HepG2 (cell line): ENCODE results near the gene RPS10. TPM values are rescaled to one million over a fixed set of nuclear protein-coding genes. Genes with fewer than 3 reads are reported as not detected.

ENCODE experiments used
- BRCA1 ChIP-seq: sonication (generic); formaldehyde crosslinking; IDR thresholded peaks from 2 replicates; pipeline ENCODE4 v1.4.0; 2020; ENCODE audit warnings: missing genetic modification reagents
- CREB1 ChIP-seq, 2 experiments: fragments of 450-650 bp in 1 of 2; IDR thresholded peaks; 2 replicates each; pipeline ENCODE4 v1.6.1; 2016 to 2017; ENCODE audit warnings: control low read depth in 1 of 2, mild to moderate bottlenecking in 1 of 2, missing compliant biosample characterization in 1 of 2, missing genetic modification characterization in 1 of 2
- DDIT3 ChIP-seq: sonication (generic); formaldehyde crosslinking; IDR thresholded peaks from 2 replicates; pipeline ENCODE4 v1.4.0; 2020; ENCODE audit warnings: mild to moderate bottlenecking, missing genetic modification reagents
- FOXM1 ChIP-seq: sonication (generic); formaldehyde crosslinking; IDR thresholded peaks from 2 replicates; pipeline ENCODE4 v1.5.0; 2020; ENCODE audit warnings: missing genetic modification reagents
- MIER2 ChIP-seq: IDR thresholded peaks from 2 replicates; pipeline ENCODE4 v1.6.1; 2016; ENCODE audit warnings: missing biosample characterization, missing genetic modification reagents
- MXD3 ChIP-seq: IDR thresholded peaks from 2 replicates; pipeline ENCODE4 v1.6.1; 2016; ENCODE audit warnings: mild to moderate bottlenecking, missing biosample characterization, missing genetic modification reagents
- NFIB ChIP-seq: sonication (generic); formaldehyde crosslinking; IDR thresholded peaks from 2 replicates; pipeline ENCODE4 v1.9.0; 2021; ENCODE audit warnings: missing genetic modification reagents, mild to moderate bottlenecking, borderline replicate concordance
- PHF5A ChIP-seq: IDR thresholded peaks from one replicate; pipeline ENCODE4 v1.6.1; 2018; ENCODE audit warnings: low read depth, missing genetic modification reagents; ENCODE audit not compliant: unreplicated experiment
- RBFOX2 ChIP-seq: fragments of 200-400 bp; formaldehyde crosslinking; IDR thresholded peaks from 2 replicates; pipeline ENCODE4 v1.6.1; 2017; ENCODE audit warnings: low read depth, mild to moderate bottlenecking, low read length
- RELA ChIP-seq: sonication (generic); formaldehyde crosslinking; IDR thresholded peaks from 2 replicates; pipeline ENCODE4 v1.4.0; 2020; ENCODE audit warnings: missing genetic modification reagents
- TERF1 ChIP-seq: sonication (generic); formaldehyde crosslinking; IDR thresholded peaks from 2 replicates; pipeline ENCODE4 v1.8.0; 2022; ENCODE audit warnings: mild to moderate bottlenecking, missing genetic modification reagents, moderate library complexity
- THAP8 ChIP-seq: sonication (generic); formaldehyde crosslinking; IDR thresholded peaks from 2 replicates; pipeline ENCODE4 v1.5.1; 2020; ENCODE audit warnings: missing genetic modification reagents, mild to moderate bottlenecking, borderline replicate concordance
- ZBTB39 ChIP-seq: sonication (generic); formaldehyde crosslinking; IDR thresholded peaks from 2 replicates; pipeline ENCODE4 v1.5.0; 2020; ENCODE audit warnings: missing genetic modification reagents
- ZFAT ChIP-seq: sonication (generic); formaldehyde crosslinking; conservative IDR thresholded peaks from 2 replicates; pipeline ENCODE4 v1.8.1; 2023; ENCODE audit warnings: missing genetic modification reagents, inconsistent platforms
- ZNF280B ChIP-seq: sonication (generic); formaldehyde crosslinking; IDR thresholded peaks from 2 replicates; pipeline ENCODE4 v1.5.0; 2020; ENCODE audit warnings: missing genetic modification reagents, mild to moderate bottlenecking, borderline replicate concordance
- ZNF501 ChIP-seq: sonication (generic); formaldehyde crosslinking; IDR thresholded peaks from 2 replicates; pipeline ENCODE4 v1.5.1; 2020; ENCODE audit warnings: mild to moderate bottlenecking, moderate library complexity, missing genetic modification reagents
- ZNF546 ChIP-seq: sonication (generic); formaldehyde crosslinking; conservative IDR thresholded peaks from 2 replicates; pipeline ENCODE4 v1.8.1; 2023; ENCODE audit warnings: mild to moderate bottlenecking, missing genetic modification reagents
- ZNF75D ChIP-seq: sonication (generic); formaldehyde crosslinking; IDR thresholded peaks from 2 replicates; pipeline ENCODE4 v1.8.1; 2023; ENCODE audit warnings: missing genetic modification reagents, mild to moderate bottlenecking, borderline replicate concordance
- ZNF839 ChIP-seq: sonication (generic); formaldehyde crosslinking; IDR thresholded peaks from 2 replicates; pipeline ENCODE4 v1.4.0; 2020; ENCODE audit warnings: missing genetic modification reagents, mild to moderate bottlenecking, borderline replicate concordance
- ZSCAN25 ChIP-seq: sonication (generic); formaldehyde crosslinking; IDR thresholded peaks from 2 replicates; pipeline ENCODE4 v1.8.0; 2022; ENCODE audit warnings: mild to moderate bottlenecking, missing genetic modification reagents
- polyA plus RNA-seq, 8 experiments: library from polyadenylated mRNA; depleted of rRNA in 3 of 8; stranded (reverse) in 7 of 8; unstranded in 1 of 8; fragments of >200 nt; fragmentation: Illumina TruSeq in 4 of 8; extraction: Trizol in 4 of 8; gene quantifications; 2 replicates each; pipeline versions ENCODE4 v1.2.1 to v1.2.3, GENCODE V29; 2011 to 2016; ENCODE audit warnings: low read depth in 4 of 8, missing spikeins in 1 of 8, mixed read lengths in 1 of 8; ENCODE audit not compliant: insufficient read depth in 1 of 8
- total RNA-seq, 5 experiments: library from RNA; depleted of rRNA; stranded (reverse); fragments of >200 nt; fragmentation: Illumina TruSeq; extraction: Trizol; gene quantifications; 2 replicates each; pipeline ENCODE4 v1.2.3, GENCODE V29; 2016; ENCODE audit warnings: low read depth in 1 of 5

Gene RPS10
- total and polyA plus RNA-seq, 2 of the 13 experiments (the other 11 are each of a cell fraction or from before 2014, with no cell fraction given): 2,909 to 4,648 TPM

GRCh38 chr6:34457742-34458735 lies 32.2 kb upstream of the RPS10 start (continued):
- TF ChIP-seq TERF1 (no peak), ZBTB39 (peak; percentile 29; the same call in 1 of the 2 replicates), ZNF546 (CRISPR knock-in tag) (no peak), PHF5A (CRISPR knock-in tag) (no peak), MXD3 (CRISPR knock-in tag) (no peak), DDIT3 (no peak), BRCA1 (CRISPR knock-in tag) (no peak), THAP8 (CRISPR knock-in tag) (no peak), ZNF501 (0 out of 2 replicates have a peak, but pooled peaks have one; percentile 38), NFIB (CRISPR knock-in tag) (no peak), CREB1 (IDR thresholded peaks at IDR 0.05) (no peak), CREB1 (CRISPR knock-in tag; IDR thresholded peaks at IDR 0.05) (no peak), MIER2 (no peak), ZNF75D (CRISPR knock-in tag) (no peak), ZSCAN25 (CRISPR knock-in tag) (no peak), RELA (no peak), FOXM1 (no peak), ZNF839 (no peak), ZNF280B (CRISPR knock-in tag) (peak; percentile 11; the same call in 1 of the 2 replicates), RBFOX2 (no peak), ZFAT (CRISPR knock-in tag) (no peak)
